Heart right ventricle (tissue), 16 donors: ENCODE measurements around the gene HS6ST3. TPM values are rescaled to one million over a fixed set of nuclear protein-coding genes. Genes with fewer than 3 reads are reported as not detected.
A peak's percentile ranks its signal among the peaks of the same experiment; 100 is the strongest.

Source experiments
- ATAC-seq, 8 donors: fragments of 200-7000 bp; cut with Tn5 transposase; one replicate each; pipeline ENCODE4 v1.9.1; 2020; ENCODE audit warnings: mild to moderate bottlenecking in 8 of 8, moderate library complexity in 8 of 8, moderate number of reproducible peaks in 1 of 8
- DNase-seq, 2 donors: peaks; one replicate each; pipeline ENCODE4 v3.0.0-alpha.2; 2020
- H3K27ac ChIP-seq, 10 donors: fragments of 200-600 bp; sonication (generic) in 2 of 10; one replicate each; pipeline versions ENCODE4 v1.5.0 to v1.8.0; 2020 to 2022; ENCODE audit warnings: mild to moderate bottlenecking in 3 of 10
- H3K27me3 ChIP-seq, 7 donors: fragments of 200-600 bp; one replicate each; pipeline ENCODE4 v1.8.0; 2021 to 2022; ENCODE audit warnings: mild to moderate bottlenecking in 2 of 7
- H3K36me3 ChIP-seq, 9 donors: fragments of 200-600 bp; sonication (generic) in 1 of 9; one replicate each; pipeline versions ENCODE4 v1.5.0 to v1.8.0; 2020 to 2022; ENCODE audit warnings: mild to moderate bottlenecking in 2 of 9
- H3K4me1 ChIP-seq, 9 donors: fragments of 200-600 bp; sonication (generic) in 1 of 9; one replicate each; pipeline versions ENCODE4 v1.5.0 to v1.8.0; 2020 to 2022; ENCODE audit warnings: mild to moderate bottlenecking in 4 of 9
- H3K4me3 ChIP-seq, 10 donors: fragments of 200-600 bp; sonication (generic) in 2 of 10; one replicate each; pipeline versions ENCODE4 v1.5.0 to v1.8.0; 2020 to 2022; ENCODE audit warnings: mild to moderate bottlenecking in 7 of 10, moderate library complexity in 2 of 10
- H3K9me3 ChIP-seq, 11 donors: fragments of 200-600 bp in 10 of 11; sonication (generic) in 2 of 11; one replicate each; pipeline versions ENCODE4 v1.5.0 to v1.8.0; 2013 to 2022; ENCODE audit warnings: mild to moderate bottlenecking in 2 of 11, control low read depth in 1 of 11, moderate library complexity in 1 of 11
- WGBS, 2 donors: extraction: QIAGEN DNeasy Blood & Tissue Kit; methylation state at CpG; one replicate each; pipeline ENCODE4 v1.1.7; 2013; ENCODE audit warnings: inconsistent platforms in 1 of 2; 5-methylcytosine and 5-hydroxymethylcytosine counted together
- intact Hi-C, 10 donors: fragments of 100-400 bp; cut with DNase I; formaldehyde crosslinking; loops; one replicate each; pipeline versions ENCODE4 v1.11.1 to v1.14.2; 2022
- polyA plus RNA-seq, 2 donors: library from polyadenylated mRNA; stranded (reverse); fragments of 200-250 nt; gene quantifications; one replicate each; pipeline ENCODE4 v1.2.3, GENCODE V29; 2013
- total RNA-seq, 10 donors: library from RNA; stranded (reverse); fragmentation: NEBNext Ultra II Directional in 3 of 10; extraction: Animal tissue kit (Norgen Biotek cat#: 25700) in 3 of 10; gene quantifications; one replicate each; pipeline versions ENCODE4 v1.2.1 to v1.2.4, GENCODE V29; 2021 to 2023
- TF ChIP-seq, protein P1 (sequence below), 9 donors: fragments of 200-600 bp; sonication (generic) in 2 of 9; IDR thresholded peaks; one replicate each; pipeline versions ENCODE4 v1.5.0 to v1.8.0; 2021 to 2022; ENCODE audit warnings: antibody characterized with exemption in 9 of 9, mild to moderate bottlenecking in 5 of 9, moderate library complexity in 1 of 9
- donor health status: Arrhythmogenic right ventricular cardiomyopathy.
- donor health status: ischemic (EF 13 %, LVEDD 7.1; RV severe dilation, severe dysfunction).
- donor health status: healthy with polysubstance abuse.
- donor health status: DM: no; HTN: yes; CAD: no.
- donor health status: DM: no; HTN: no; CAD: no.
- donor health status: ischemic (EF 25% LVEDD 6.9; RV normal size, moderate dysfunction).
- donor health status: ischemic (EF 25% LVEDD 5.7; RV mildly dilated, moderate dysfunction).
- donor health status: healthy.
- donor health status: DM: yes; HTN: yes; CAD: no.
- donor health status: Ischemic cardiomyopathy.
- donor health status: ischemic (EF 35%, LVEDD 5.7; RV mildly dilated, moderate dysfunction).
- donor health status: nonischemic (EF 11% LVEDD 7.7; RV severe dilation, severe dysfunction).
- donor health status: DM: yes; HTN: yes; CAD: no.
- donor health status: PGD.
- donor health status: ischemic (EF 29% LVEDD 5.4; RV normal size, mild dysfunction).
- donor health status: nonischemic (EF 23%, LVEDD 6.1; RV moderate dilation, normal function).

The HS6ST3 gene
- total and polyA plus RNA-seq, 12 donors, result 0.01 to 7.6 (median 1.2) TPM

DNA sequence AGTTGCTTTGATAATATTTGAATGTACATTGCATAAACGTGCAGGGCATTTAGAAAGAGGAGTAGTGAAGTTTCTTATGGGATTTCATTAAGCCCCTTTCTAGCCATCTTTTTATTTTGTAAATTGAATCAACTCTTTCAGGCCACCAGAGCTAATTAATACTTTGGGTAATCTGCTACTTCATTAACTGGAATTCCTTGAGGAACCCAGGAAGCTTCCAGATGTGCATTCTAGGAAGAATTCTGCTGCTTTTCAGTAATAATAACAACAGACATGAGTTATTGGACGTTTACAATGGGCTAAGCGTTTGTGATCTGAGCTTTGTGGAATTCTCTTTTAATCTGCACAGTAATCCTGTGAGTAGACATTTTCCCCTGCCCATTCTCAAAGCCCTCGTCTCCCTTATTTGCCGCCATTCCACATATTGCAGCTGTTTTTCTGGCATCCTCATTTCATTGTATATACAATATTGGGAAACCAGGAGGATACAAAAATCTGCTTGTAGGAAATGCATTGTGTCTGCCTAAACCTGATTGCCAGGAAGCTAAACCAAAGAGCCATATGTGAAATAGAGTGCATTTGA is 103.9 kb downstream of the HS6ST3 start:
- DNase-seq (no peak), ATAC-seq (no peak)
- H3K9me3 ChIP-seq, result no peaks in the 10 kb centered on the region
- H3K4me3 ChIP-seq, result no peak overlapping the region
- H3K27me3 ChIP-seq, result peaks cover 0 to 7% (median 0%) of the 10 kb centered on the region in 7 donors
- TF ChIP-seq, protein P1, sequence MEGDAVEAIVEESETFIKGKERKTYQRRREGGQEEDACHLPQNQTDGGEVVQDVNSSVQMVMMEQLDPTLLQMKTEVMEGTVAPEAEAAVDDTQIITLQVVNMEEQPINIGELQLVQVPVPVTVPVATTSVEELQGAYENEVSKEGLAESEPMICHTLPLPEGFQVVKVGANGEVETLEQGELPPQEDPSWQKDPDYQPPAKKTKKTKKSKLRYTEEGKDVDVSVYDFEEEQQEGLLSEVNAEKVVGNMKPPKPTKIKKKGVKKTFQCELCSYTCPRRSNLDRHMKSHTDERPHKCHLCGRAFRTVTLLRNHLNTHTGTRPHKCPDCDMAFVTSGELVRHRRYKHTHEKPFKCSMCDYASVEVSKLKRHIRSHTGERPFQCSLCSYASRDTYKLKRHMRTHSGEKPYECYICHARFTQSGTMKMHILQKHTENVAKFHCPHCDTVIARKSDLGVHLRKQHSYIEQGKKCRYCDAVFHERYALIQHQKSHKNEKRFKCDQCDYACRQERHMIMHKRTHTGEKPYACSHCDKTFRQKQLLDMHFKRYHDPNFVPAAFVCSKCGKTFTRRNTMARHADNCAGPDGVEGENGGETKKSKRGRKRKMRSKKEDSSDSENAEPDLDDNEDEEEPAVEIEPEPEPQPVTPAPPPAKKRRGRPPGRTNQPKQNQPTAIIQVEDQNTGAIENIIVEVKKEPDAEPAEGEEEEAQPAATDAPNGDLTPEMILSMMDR (IDR thresholded peaks at IDR 0.05), result no peak
- H3K4me1 ChIP-seq, result no peaks in the 10 kb centered on the region
- intact Hi-C loops, result no loop called here
- no peaks in the 10 kb centered on the region for H3K36me3 ChIP-seq
- no peak overlapping the region for H3K27ac ChIP-seq
- 66 to 71% methylated on average over 5 of the region's 5 CpGs for whole genome bisulfite sequencing, 2 donors

DNA sequence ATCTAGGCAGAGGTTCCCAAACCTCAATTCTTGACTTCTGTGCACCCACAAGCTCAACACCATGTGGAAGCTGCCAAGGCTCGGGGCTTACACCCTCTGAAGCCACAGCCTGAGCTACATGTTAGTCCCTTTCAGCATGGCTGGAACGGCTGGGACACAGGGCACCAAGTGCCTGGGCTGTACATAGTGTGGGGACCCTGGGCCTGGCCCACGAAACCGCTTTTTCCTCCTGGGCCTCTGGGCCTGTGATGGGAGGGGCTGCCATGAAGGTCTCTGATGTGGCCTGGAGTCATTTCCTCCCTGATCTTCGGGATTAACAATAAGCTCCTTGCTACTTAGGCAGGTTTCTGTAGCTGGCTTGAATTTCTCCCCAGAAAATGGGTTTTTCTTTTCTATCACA is 108.1 kb downstream of the HS6ST3 start:
- H3K36me3 ChIP-seq, result no peaks in the 10 kb centered on the region
- no peak for ATAC-seq
- 75 to 81% methylated on average over 5 of the region's 5 CpGs for WGBS, 2 donors
- no peak overlapping the region for H3K27ac ChIP-seq
- peaks cover 0 to 7% (median 0%) of the 10 kb centered on the region in 7 donors for H3K27me3 ChIP-seq
- TF ChIP-seq, protein P1 (IDR thresholded peaks at IDR 0.05), result no peak
- no peak for DNase-seq
- no peaks in the 10 kb centered on the region for H3K9me3 ChIP-seq
- no peaks in the 10 kb centered on the region for H3K4me1 ChIP-seq
- H3K4me3 ChIP-seq, result no peak overlapping the region
- intact Hi-C loops, result no loop called here

DNA sequence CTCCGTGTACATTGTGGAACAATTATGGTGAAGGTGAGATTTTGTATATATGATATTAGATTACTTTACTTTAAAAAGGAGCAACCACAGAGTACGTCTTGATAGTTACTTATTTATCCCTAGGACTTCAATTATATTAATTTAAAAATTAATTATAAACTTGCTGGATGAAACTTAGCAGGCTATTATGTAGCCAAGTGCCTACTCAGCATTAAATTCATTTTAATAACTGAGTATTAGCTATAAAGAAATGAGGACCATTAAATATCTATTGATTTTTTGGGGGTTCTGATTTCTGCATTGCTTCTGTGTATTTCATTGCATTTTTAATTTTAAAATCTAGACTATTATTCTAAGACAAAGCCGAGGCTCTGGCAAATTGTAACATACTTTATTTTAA is 109.4 kb downstream of the HS6ST3 start:
- ATAC-seq (no peak), DNase-seq (no peak)
- 84 to 89% methylated on average over 3 of the region's 3 CpGs for WGBS, 2 donors
- TF ChIP-seq, protein P1 (IDR thresholded peaks at IDR 0.05), result no peak
- Histone ChIP-seq H3K27me3 (peaks cover 0 to 7% (median 0%) of the 10 kb centered on the region in 7 donors), H3K4me3 (no peak overlapping the region), H3K4me1 (no peaks in the 10 kb centered on the region), H3K9me3 (no peaks in the 10 kb centered on the region), H3K36me3 (no peaks in the 10 kb centered on the region), H3K27ac (no peak overlapping the region)
- intact Hi-C loops, result no loop called here

DNA sequence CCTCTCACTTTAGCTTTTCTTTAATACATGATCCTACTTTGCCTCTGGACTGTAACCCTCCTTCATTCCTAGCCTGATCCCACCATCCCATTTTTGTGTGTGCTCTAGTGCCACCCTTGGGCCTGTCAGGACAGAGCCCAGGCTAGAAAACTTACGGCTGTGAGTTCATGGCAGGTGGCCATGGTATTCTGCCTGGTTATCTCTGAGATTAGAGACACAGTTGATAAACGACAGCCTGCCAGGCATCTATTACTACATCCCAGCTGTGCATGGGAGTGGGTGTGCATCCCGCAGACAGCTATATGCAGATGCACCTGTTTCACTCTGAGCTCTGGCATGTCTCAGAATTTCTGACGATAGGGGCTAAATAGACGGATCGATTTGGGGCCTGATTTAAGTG is 110.9 kb downstream of the HS6ST3 start:
- H3K4me1 ChIP-seq, result no peaks in the 10 kb centered on the region
- no peak overlapping the region for H3K27ac ChIP-seq
- intact Hi-C loops, result no loop called here
- 21 to 31% methylated on average over 6 of the region's 6 CpGs for WGBS, 2 donors
- H3K4me3 ChIP-seq, result no peak overlapping the region
- peaks cover 0 to 7% (median 0%) of the 10 kb centered on the region in 7 donors for H3K27me3 ChIP-seq
- H3K9me3 ChIP-seq, result no peaks in the 10 kb centered on the region
- TF ChIP-seq, protein P1 (IDR thresholded peaks at IDR 0.05), result peak in 2 of 9 donors; percentile 4 to 17
- ATAC-seq (no peak), DNase-seq (no peak)
- no peaks in the 10 kb centered on the region for H3K36me3 ChIP-seq
